Left ventricle myocardium superior (tissue), 1 donor: ENCODE data around the gene FOXI1. TPM values are rescaled to one million over a fixed set of nuclear protein-coding genes. Genes with fewer than 3 reads are reported as not detected.
"Not testable (repeated sequence)": the region's sequence is repeated elsewhere in the genome, so short reads cannot be mapped to it uniquely, and the experiment has no call there.

Experiments used
- ATAC-seq: fragments of 200-7000 bp; cut with Tn5 transposase; one replicate; pipeline ENCODE4 v1.9.1; 2020; ENCODE audit warnings: mild to moderate bottlenecking, moderate library complexity
- DNase-seq: peaks from one replicate; pipeline ENCODE4 v3.0.0-alpha.2; 2020
- intact Hi-C: fragments of 100-400 bp; cut with micrococcal nuclease; formaldehyde crosslinking; loops from one replicate; pipeline ENCODE4 v1.11.0; 2022
- total RNA-seq: library from RNA; stranded (reverse); fragmentation: NEBNext Ultra II Directional; extraction: Animal tissue kit (Norgen Biotek cat#: 25700); gene quantifications from one replicate; pipeline ENCODE4 v1.2.1, GENCODE V29; 2021
- donor health status: DM: no; HTN: yes; CAD: no; lungs with severe emphysema.

Gene FOXI1
- total RNA-seq, 1 donor from 2014 or later: not detected

- intact Hi-C loops: no loop called here
- no peak for ATAC-seq
- DNase-seq: no peak
Observed at GRCh38 chr5:170115925-170116324, 10.2 kb downstream of the FOXI1 start.

- ATAC-seq: no peak
- DNase-seq: no peak
- intact Hi-C loops: no loop called here
Observed at GRCh38 chr5:170117736-170118135, 12.0 kb downstream of the FOXI1 start.

- DNase-seq (no peak), ATAC-seq (no peak)
- intact Hi-C loops: no loop called here
Observed at GRCh38 chr5:170120576-170120975, 14.9 kb downstream of the FOXI1 start.

GRCh38 chr5:170121321-170121720 is 15.6 kb downstream of the FOXI1 start:
- no peak for DNase-seq
- intact Hi-C loops: no loop called here
- no peak for ATAC-seq

- ATAC-seq (no peak), DNase-seq (no peak)
- intact Hi-C loops: no loop called here
Observed at GRCh38 chr5:170126061-170126460, 20.4 kb downstream of the FOXI1 start.

- DNase-seq (no peak), ATAC-seq (no peak)
- intact Hi-C loops: no loop called here
Observed at GRCh38 chr5:170126626-170127025, 20.9 kb downstream of the FOXI1 start.

GRCh38 chr5:170131235-170131634 is 25.5 kb downstream of the FOXI1 start:
- no peak for DNase-seq
- no peak for ATAC-seq

GRCh38 chr5:170132269-170132975 is 26.7 kb downstream of the FOXI1 start:
- DNase-seq (no peak), ATAC-seq (no peak)
- intact Hi-C loops: no loop called here

More at GRCh38 chr5:170131235-170131634, 25.5 kb downstream of the FOXI1 start:
- intact Hi-C loops: no loop called here

GRCh38 chr5:170132976-170133448 is 27.3 kb downstream of the FOXI1 start:
- ATAC-seq (no peak), DNase-seq (no peak)
- intact Hi-C loops: no loop called here

- intact Hi-C loops: no loop called here
- DNase-seq (no peak), ATAC-seq (no peak)
Observed at GRCh38 chr5:170135796-170136490, 30.2 kb downstream of the FOXI1 start.

GRCh38 chr5:170136506-170136905 is 30.8 kb downstream of the FOXI1 start:
- DNase-seq (no peak), ATAC-seq (no peak)
- intact Hi-C loops: no loop called here

GRCh38 chr5:170137694-170138214 is 32.1 kb downstream of the FOXI1 start:
- ATAC-seq (no peak), DNase-seq (no peak)
- intact Hi-C loops: no loop called here

GRCh38 chr5:170138273-170138672 is 32.6 kb downstream of the FOXI1 start:
- ATAC-seq: no peak
- intact Hi-C loops: no loop called here
- DNase-seq: no peak

GRCh38 chr5:170139786-170140335 is 34.2 kb downstream of the FOXI1 start:
- ATAC-seq (no peak), DNase-seq (no peak)
- intact Hi-C loops: no loop called here

GRCh38 chr5:170141196-170141595 is 35.5 kb downstream of the FOXI1 start:
- ATAC-seq, intact Hi-C loops: not testable (repeated sequence)
- DNase-seq: peak; percentile 36

GRCh38 chr5:170141636-170142035 is 35.9 kb downstream of the FOXI1 start:
- DNase-seq: no peak
- no peak for ATAC-seq
- intact Hi-C loops: no loop called here

- intact Hi-C loops: no loop called here
- ATAC-seq: no peak
- DNase-seq: no peak
Observed at GRCh38 chr5:170142196-170142595, 36.5 kb downstream of the FOXI1 start.

- ATAC-seq (peak; percentile 21), DNase-seq (no peak)
- intact Hi-C loops: no loop called here
Observed at GRCh38 chr5:170143091-170143490, 37.4 kb downstream of the FOXI1 start.

- no peak for DNase-seq
- intact Hi-C loops: no loop called here
- ATAC-seq: no peak
Observed at GRCh38 chr5:170143710-170144109, 38.0 kb downstream of the FOXI1 start.

GRCh38 chr5:170144286-170145023 is 38.8 kb downstream of the FOXI1 start:
- intact Hi-C loops: no loop called here
- ATAC-seq (no peak), DNase-seq (no peak)
